Raji (cell line): ENCODE measurements around the gene OCRL.

Experiments
- POLR2A ChIP-seq: IDR thresholded peaks from 2 replicates; pipeline ENCODE4 v1.6.1; 2011; ENCODE audit warnings: low read depth, low read length, control low read depth; ENCODE audit not compliant: insufficient read depth

OCRL gene

GRCh38 chrX:129636175-129636681 is 96.2 kb downstream of the OCRL start:
- no peak for TF ChIP-seq POLR2A

- no peak for TF ChIP-seq POLR2A
Measured at GRCh38 chrX:129637217-129638109, 97.4 kb downstream of the OCRL start.

GRCh38 chrX:129638917-129639316 is 98.9 kb downstream of the OCRL start:
- TF ChIP-seq POLR2A: no peak

GRCh38 chrX:129640737-129641136 is 100.7 kb downstream of the OCRL start:
- TF ChIP-seq POLR2A: no peak

GRCh38 chrX:129641469-129641868 is 101.4 kb downstream of the OCRL start:
- no peak for TF ChIP-seq POLR2A

- no peak for TF ChIP-seq POLR2A
Measured at GRCh38 chrX:129641941-129642340, 101.9 kb downstream of the OCRL start.
